Endodermal cell (in vitro differentiated cells): ENCODE data around the gene SUFU. TPM values are rescaled to one million over a fixed set of nuclear protein-coding genes. Genes with fewer than 3 reads are reported as not detected.

Source experiments
- DNase-seq: peaks from one replicate; pipeline ENCODE4 v3.0.0-alpha.2; 2017
- H3K27ac ChIP-seq: 2 replicates; pipeline ENCODE4 v1.5.1; 2013; ENCODE audit warnings: mild to moderate bottlenecking, low read depth, low read length, moderate library complexity
- H3K27me3 ChIP-seq: 2 replicates; pipeline ENCODE4 v1.6.1; 2013; ENCODE audit warnings: mild to moderate bottlenecking, low read length, moderate library complexity; ENCODE audit not compliant: insufficient read depth, control insufficient read depth, poor library complexity, severe bottlenecking
- H3K36me3 ChIP-seq: 2 replicates; pipeline ENCODE4 v1.7.0; 2013; ENCODE audit warnings: mild to moderate bottlenecking, low read length, moderate library complexity; ENCODE audit not compliant: control insufficient read depth, insufficient read depth
- H3K4me1 ChIP-seq: one replicate; pipeline ENCODE4 v1.7.0; 2013; ENCODE audit warnings: low read length; ENCODE audit not compliant: control insufficient read depth, insufficient read depth
- H3K4me3 ChIP-seq: 2 replicates; pipeline ENCODE4 v1.5.1; 2013; ENCODE audit warnings: mild to moderate bottlenecking, low read length, moderate library complexity
- H3K9ac ChIP-seq: 2 replicates; pipeline ENCODE4 v1.6.1; 2013; ENCODE audit warnings: mild to moderate bottlenecking, low read length, moderate library complexity; ENCODE audit not compliant: poor library complexity, severe bottlenecking; ENCODE audit errors: extremely low read depth
- H3K9me3 ChIP-seq: 2 replicates; pipeline ENCODE4 v1.6.1; 2013; ENCODE audit warnings: mild to moderate bottlenecking, low read length, moderate library complexity; ENCODE audit not compliant: control insufficient read depth
- H3K27ac Mint-ChIP-seq: 2 replicates; pipeline ENCODE4 v1.8.0; 2020; ENCODE audit warnings: mixed read lengths
- H3K27me3 Mint-ChIP-seq: 2 replicates; pipeline ENCODE4 v1.8.0; 2021; ENCODE audit warnings: mild to moderate bottlenecking, mixed read lengths; ENCODE audit not compliant: insufficient read depth
- H3K36me3 Mint-ChIP-seq: 2 replicates; pipeline ENCODE4 v1.8.0; 2020; ENCODE audit warnings: low read depth, mixed read lengths
- H3K4me1 Mint-ChIP-seq: 2 replicates; pipeline ENCODE4 v1.8.0; 2020; ENCODE audit warnings: mixed read lengths
- H3K4me3 Mint-ChIP-seq: 2 replicates; pipeline ENCODE4 v1.8.0; 2020; ENCODE audit warnings: mild to moderate bottlenecking, moderate library complexity, mixed read lengths
- H3K9me3 Mint-ChIP-seq: 2 replicates; pipeline ENCODE4 v1.8.0; 2020; ENCODE audit warnings: mild to moderate bottlenecking, mixed read lengths
- WGBS, 2 experiments: methylation state at CpG; one replicate each; pipeline versions ENCODE4 v1.1.5 to v1.1.7; 2013; ENCODE audit warnings: missing lambda C conversion rate in 2 of 2, mixed read lengths in 1 of 2; ENCODE audit not compliant: insufficient coverage in 1 of 2, insufficient read length in 1 of 2; 5-methylcytosine and 5-hydroxymethylcytosine counted together
- total RNA-seq, 2 donors: library from RNA; stranded (reverse); fragmentation: NEBNext Ultra II Directional in 1 of 2; extraction: Animal tissue kit (Norgen Biotek cat#: 25700) in 1 of 2; gene quantifications; 2 replicates in 1 of 2; 3 replicates in 1 of 2; pipeline ENCODE4 v1.2.1, GENCODE V29; 2021
- TF ChIP-seq, protein P1 (sequence below): fragments of 200-600 bp; sonication (generic); conservative IDR thresholded peaks from 2 replicates; pipeline ENCODE4 v1.5.0; 2021; ENCODE audit warnings: antibody characterized with exemption, mild to moderate bottlenecking

Gene SUFU
- total RNA-seq, 2 donors from 2014 or later: 19.1 to 20.6 TPM

DNA sequence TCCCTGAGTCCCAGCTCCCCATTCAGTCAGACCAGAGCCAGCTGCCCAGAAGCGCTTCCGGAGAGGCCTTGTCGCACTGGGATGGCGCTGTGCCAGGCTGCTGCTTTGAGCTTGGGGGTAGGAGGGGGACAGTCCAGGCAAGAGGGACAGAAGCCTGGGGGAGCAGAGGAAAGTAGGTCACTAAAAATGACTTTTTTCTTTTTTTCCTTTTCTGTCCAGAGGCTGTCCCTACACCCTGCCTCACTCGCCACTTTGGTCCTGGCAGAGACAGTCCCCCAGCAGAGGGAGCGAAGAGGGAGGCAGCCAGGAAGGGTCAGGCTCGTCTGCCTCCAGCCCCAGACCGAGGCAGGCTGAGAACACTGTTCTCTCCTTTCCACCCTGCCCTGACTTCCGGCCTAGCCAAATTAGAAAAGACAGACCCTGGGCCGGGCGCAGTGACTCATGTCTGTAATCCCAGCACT is 124.7 kb downstream of the SUFU start:
- no peaks in the 10 kb centered on the region for H3K27me3 ChIP-seq
- Mint-ChIP-seq H3K27me3 (no peaks in the 10 kb centered on the region), H3K27ac (peak overlapping the region; percentile 98), H3K36me3 (peaks cover 5% of the 10 kb centered on the region), H3K4me1 (peaks cover 68% of the 10 kb centered on the region), H3K4me3 (no peak overlapping the region), H3K9me3 (peaks cover 5% of the 10 kb centered on the region)
- no peak overlapping the region for H3K4me3 ChIP-seq
- DNase-seq: peak; percentile 59
- H3K4me1 ChIP-seq: peaks cover 24% of the 10 kb centered on the region
- H3K27ac ChIP-seq: peak overlapping the region; percentile 83
- H3K9ac ChIP-seq: peak overlapping the region; percentile 62
- TF ChIP-seq, protein P1, sequence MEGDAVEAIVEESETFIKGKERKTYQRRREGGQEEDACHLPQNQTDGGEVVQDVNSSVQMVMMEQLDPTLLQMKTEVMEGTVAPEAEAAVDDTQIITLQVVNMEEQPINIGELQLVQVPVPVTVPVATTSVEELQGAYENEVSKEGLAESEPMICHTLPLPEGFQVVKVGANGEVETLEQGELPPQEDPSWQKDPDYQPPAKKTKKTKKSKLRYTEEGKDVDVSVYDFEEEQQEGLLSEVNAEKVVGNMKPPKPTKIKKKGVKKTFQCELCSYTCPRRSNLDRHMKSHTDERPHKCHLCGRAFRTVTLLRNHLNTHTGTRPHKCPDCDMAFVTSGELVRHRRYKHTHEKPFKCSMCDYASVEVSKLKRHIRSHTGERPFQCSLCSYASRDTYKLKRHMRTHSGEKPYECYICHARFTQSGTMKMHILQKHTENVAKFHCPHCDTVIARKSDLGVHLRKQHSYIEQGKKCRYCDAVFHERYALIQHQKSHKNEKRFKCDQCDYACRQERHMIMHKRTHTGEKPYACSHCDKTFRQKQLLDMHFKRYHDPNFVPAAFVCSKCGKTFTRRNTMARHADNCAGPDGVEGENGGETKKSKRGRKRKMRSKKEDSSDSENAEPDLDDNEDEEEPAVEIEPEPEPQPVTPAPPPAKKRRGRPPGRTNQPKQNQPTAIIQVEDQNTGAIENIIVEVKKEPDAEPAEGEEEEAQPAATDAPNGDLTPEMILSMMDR: peak; percentile 46
- WGBS, 2 experiments: 78 to 92% methylated on average over 6 to 11 of the region's 11 CpGs
- H3K9me3 ChIP-seq: no peaks in the 10 kb centered on the region
- no peaks in the 10 kb centered on the region for H3K36me3 ChIP-seq

DNA sequence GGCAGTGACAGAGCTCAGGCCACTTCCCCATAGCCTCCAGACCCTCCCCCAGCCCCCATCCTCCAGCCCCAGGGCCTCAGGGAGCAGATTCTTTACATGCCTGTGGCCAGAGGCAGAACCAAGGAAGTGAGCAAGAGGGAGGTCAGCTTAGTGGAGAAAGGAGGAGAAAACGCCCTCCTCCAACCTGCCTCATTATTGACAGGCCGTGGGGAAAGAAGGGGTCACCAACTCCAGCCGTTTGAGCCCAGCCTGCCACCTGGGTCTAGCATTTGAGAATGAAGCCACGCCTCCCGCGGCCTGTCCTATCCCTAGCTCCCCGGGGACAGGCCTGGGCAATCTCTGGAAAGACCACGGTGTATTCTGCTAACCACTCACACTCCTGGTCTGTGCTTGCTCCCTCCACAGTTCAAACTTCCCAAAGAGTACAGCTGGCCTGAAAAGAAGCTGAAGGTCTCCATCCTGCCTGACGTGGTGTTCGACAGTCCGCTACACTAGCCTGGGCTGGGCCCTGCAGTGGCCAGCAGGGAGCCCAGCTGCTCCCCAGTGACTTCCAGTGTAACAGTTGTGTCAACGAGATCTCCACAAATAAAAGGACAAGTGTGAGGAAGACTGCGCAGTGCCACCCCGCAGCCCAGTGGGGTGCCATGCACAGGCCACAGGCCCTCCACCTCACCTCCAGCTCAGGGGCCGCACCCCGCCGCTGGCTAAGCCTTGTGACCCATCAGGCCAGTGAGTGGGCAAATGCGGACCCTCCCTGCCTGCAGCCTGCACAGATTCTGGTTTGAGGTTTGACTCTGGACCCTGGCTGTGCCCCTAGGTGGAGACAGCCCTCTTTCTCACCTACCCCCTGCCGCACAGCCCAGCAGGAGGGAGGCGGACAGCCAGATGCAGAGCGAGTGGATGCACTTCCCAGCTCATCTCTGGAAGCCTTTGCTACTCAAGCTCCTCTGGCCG is 126.2 kb downstream of the SUFU start:
- Mint-ChIP-seq H3K9me3 (no peaks in the 10 kb centered on the region), H3K36me3 (peaks cover 5% of the 10 kb centered on the region), H3K4me3 (no peak overlapping the region), H3K27me3 (no peaks in the 10 kb centered on the region), H3K4me1 (peaks cover 60% of the 10 kb centered on the region), H3K27ac (peak overlapping the region; percentile 98)
- TF ChIP-seq, protein P1: no peak
- Histone ChIP-seq H3K4me1 (peaks cover 24% of the 10 kb centered on the region), H3K36me3 (no peaks in the 10 kb centered on the region), H3K27ac (peak overlapping the region; percentile 74), H3K9me3 (no peaks in the 10 kb centered on the region), H3K9ac (no peak overlapping the region), H3K4me3 (no peak overlapping the region), H3K27me3 (no peaks in the 10 kb centered on the region)
- WGBS, 2 experiments: 73 to 80% methylated on average over 13 to 21 of the region's 22 CpGs
- DNase-seq: peak; percentile 92

DNA sequence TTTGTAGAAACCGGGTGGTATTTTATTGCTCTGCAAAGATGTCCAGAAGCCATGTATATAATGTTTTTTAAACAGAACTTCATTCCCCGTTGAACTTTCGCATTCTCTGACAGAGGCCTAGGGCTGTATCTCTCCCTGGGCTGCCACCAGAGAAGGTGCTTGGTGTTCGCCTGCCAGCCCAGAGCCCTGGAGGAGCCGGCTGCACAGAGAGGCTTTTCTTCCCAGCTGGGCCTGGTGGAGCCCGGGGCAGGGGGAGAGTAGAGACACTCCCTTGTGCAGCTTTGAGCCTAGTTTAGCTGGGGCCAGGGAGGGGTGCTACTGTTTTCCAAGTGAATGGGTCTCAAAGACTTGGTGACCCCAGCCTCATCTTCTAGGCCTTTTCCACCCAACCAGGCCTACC is 126.9 kb downstream of the SUFU start:
- no peak overlapping the region for H3K9ac ChIP-seq
- no peak for DNase-seq
- peak overlapping the region; percentile 74 for H3K27ac ChIP-seq
- TF ChIP-seq, protein P1: no peak
- H3K36me3 ChIP-seq: no peaks in the 10 kb centered on the region
- no peaks in the 10 kb centered on the region for H3K9me3 Mint-ChIP-seq
- peaks cover 5% of the 10 kb centered on the region for H3K36me3 Mint-ChIP-seq
- no peaks in the 10 kb centered on the region for H3K27me3 ChIP-seq
- H3K9me3 ChIP-seq: no peaks in the 10 kb centered on the region
- no peak overlapping the region for H3K4me3 Mint-ChIP-seq
- WGBS, 2 experiments: 88 to 91% methylated on average over 3 to 6 of the region's 6 CpGs
- peaks cover 24% of the 10 kb centered on the region for H3K4me1 ChIP-seq
- H3K4me1 Mint-ChIP-seq: peaks cover 54% of the 10 kb centered on the region
- no peak overlapping the region for H3K27ac Mint-ChIP-seq
- H3K4me3 ChIP-seq: no peak overlapping the region
- no peaks in the 10 kb centered on the region for H3K27me3 Mint-ChIP-seq
